GM18870 (cell line): ENCODE results near the gene ATP5PO.

Experiments used
- ATAC-seq: cut with Tn5 transposase; IDR thresholded peaks from one replicate; pipeline ENCODE4 v1.9.1; 2021; ENCODE audit warnings: moderate library complexity; ENCODE audit not compliant: unreplicated experiment

Gene ATP5PO, protein sequence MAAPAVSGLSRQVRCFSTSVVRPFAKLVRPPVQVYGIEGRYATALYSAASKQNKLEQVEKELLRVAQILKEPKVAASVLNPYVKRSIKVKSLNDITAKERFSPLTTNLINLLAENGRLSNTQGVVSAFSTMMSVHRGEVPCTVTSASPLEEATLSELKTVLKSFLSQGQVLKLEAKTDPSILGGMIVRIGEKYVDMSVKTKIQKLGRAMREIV

DNA sequence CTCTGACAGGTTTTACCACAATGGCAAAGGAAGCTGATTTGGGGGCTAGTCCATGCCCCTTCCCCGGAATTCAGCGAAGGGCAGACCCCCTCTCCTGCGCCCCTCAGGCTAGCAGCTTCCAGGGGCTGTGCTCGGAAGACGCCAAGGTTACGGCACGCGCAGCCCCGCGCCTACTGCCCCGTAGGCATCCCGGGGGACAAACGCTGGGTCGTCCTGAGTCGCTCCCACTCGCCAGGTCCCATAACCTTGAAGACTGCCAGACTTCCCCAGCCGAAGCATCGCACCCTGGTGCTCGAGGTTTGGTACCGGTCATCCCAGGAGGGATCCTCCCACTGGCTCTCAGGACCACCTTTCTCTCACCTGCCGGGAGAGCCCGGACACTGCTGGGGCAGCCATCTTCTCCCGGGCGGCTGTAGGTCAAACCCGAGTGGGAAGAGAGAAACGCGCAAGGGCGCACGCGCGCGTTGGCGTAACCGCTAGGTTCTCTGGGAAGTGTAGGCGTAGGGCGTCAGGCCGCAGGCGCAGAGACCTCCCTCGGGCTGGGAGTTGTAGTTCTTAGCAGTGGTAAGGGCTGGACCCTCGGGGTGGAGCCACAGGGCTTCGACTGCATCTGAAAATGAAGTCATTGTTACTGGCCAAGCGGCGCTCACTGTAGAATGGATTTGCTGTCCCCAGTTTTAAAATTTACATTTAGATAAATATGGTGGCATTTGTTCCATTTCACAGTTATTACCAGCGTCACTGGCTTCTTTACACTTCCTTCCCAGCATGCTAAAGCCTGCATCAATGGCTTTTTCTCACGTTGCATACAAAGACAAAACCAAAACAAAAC lies at the start of gene ATP5PO:
TSS of gene ATP5PO (minus strand) at position 437 of the 832 bp plus-strand sequence. CDS start at position 396, 41 bp downstream.
- ATAC-seq: peak; percentile 96

DNA sequence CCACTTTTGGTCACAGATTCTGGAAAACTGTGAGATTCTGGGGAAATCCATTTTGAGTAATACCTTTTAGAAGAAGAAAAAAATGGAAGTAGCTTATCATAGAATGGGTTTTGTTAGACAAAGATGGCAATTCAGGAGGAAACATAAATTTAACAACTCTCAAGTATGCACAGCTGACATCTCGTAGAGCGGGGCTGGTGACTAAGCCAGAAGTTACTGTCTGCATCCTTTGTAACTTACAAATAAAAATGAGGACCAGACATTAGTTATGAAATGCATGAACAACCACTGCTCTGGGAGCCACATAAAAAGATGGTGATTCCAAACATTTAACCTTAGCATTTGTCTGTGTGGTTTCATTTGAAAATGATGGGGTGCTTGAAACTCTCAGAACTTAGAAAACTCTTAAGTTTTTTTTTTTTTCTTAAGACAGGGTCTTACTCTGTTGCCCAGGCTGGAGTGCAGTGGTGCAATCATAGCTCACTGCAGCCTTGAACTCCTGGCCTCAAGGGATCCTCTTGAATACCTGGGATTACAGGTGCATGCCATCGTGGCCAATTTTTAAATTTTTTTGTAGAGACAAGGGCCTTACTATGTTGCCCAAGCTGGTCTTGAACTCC lies 49.2 kb upstream of the ATP5PO start:
- ATAC-seq: no peak

- no peak for ATAC-seq
These were observed 48.4 kb upstream of the ATP5PO start for GRCh38 chr21:33963848-33964555.

DNA sequence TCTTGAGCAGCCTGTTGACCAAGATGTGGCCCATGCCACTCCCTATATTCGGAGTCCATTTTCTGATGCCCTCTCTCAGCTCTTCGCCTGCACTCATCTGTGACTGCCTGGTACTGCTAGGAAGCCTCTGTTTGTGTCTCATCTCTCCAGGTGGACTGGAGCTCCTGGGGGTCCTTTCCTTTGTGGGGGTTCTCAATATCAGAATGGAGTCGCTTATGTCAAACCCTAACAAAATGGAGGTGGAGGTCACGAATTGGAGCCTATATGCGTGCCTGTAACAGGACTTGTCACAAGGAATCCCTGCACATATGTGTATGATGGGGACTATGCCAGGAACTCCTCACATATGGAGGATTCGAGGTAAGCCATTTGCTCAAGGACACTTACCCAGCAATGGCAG lies 46.7 kb upstream of the ATP5PO start:
- no peak for ATAC-seq

- ATAC-seq: no peak
These were observed 45.5 kb upstream of the ATP5PO start for GRCh38 chr21:33961061-33961460.

DNA sequence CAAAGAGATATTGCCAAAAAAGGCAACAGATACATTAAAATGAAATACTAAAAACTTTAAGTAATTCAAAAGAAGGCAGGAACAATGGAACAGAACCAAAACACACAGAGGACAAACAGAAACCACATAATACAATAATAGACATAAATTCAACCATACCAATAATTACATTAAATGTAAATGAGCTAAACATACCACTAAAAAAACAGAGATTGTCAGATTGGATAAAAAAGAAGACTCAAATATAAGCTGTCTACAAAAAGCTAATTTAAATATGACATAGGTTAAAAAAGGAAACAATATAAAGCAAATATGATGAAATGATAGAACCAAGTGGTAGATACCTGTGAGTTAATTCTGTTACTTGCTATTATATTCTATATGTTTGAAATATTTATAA lies 44.1 kb upstream of the ATP5PO start:
- no peak for ATAC-seq

DNA sequence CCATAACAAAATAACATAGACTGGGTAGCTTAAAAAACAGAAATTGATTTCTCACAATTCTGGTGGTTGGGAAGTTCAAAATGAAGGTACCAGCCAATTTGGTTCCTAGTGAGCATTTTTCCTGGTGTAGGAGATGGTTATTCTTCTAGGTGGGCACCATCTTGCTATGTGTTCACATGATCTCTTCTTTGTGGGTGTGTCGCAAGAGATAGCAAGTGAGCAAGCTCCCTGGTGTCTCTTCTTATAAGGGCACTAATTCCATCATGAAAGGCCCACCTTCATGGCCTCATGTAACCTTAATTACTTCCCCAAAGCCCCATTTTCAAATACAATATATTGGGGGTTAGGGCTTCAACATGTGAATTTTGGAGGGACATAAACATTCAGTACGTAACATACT lies 38.8 kb upstream of the ATP5PO start:
- no peak for ATAC-seq

DNA sequence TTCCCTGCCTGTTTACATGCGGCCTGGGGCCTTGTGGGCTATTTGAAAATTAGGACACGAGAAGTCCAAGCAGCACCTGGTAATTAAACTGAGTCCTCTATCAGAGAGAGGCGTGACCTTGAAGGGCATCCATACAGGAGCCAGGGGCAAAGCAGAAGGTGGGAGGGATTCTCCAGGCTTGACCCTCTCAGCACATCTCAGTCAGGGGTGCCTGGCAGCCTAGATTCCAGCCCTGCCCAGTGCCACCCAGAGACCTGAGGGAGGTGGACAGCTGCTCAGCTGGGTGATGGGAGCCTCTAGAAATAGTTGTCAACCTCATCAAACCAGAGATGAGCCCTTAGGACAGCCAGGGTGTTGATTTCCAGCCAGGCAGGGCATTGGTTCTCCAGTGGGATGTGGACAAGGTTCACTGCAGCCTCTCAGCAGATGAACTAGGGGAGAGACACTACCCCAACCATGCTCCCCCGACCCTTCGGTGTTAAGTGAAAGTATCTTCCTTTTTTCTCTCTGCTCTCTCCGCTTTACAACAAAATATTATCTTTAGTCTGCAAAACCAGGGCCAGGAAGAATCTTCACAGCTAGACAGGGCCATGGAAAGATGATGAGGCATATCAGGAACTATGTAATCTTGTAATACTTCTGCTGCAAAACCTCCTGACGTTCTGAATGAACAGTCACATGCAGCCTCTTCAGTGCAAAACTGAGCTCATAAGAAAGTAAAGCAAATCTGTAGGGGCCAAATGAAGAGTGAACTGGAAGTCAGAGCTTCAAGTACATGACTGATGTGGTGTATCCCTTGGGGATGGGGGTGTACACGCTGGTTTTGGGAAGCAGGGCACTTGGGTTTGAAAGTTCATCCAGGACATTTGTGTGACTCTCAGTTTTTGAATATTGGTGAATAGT lies 35.9 kb upstream of the ATP5PO start:
- no peak for ATAC-seq

GRCh38 chr21:33950431-33951079 lies 35.0 kb upstream of the ATP5PO start:
- ATAC-seq: no peak

GRCh38 chr21:33949516-33950430 lies 34.2 kb upstream of the ATP5PO start:
- peak; percentile 36 for ATAC-seq

DNA sequence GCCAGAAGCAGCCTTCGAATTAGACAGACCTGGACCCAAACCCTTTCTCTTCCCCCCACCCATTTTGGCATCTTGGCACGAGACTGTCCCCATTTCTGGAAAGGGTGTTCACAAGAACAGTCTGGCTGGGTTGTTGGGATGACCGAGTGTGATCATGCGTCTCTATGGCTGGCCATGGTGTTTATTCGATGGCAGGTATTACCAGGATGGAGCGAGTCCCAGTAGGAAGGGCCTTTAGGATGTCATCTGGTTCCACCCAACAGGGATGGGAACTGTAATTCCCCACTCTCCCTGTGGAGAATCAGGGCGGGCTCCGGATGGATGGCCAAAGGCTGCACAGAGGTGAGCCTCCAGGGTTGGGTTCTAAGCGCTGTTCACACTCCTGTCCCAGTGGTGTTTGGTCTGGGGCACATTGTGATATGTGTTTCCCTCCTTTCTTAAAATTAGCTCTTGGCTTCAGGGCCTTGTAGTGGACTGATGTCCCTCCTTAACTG lies 33.4 kb upstream of the ATP5PO start:
- no peak for ATAC-seq

GRCh38 chr21:33948096-33948950 lies 32.7 kb upstream of the ATP5PO start:
- ATAC-seq: peak; percentile 38

GRCh38 chr21:33947451-33948095 lies 32.0 kb upstream of the ATP5PO start:
- peak; percentile 62 for ATAC-seq

- no peak for ATAC-seq
These were observed 30.2 kb upstream of the ATP5PO start for GRCh38 chr21:33945652-33946270.

GRCh38 chr21:33944185-33944763 lies 28.7 kb upstream of the ATP5PO start:
- no peak for ATAC-seq

DNA sequence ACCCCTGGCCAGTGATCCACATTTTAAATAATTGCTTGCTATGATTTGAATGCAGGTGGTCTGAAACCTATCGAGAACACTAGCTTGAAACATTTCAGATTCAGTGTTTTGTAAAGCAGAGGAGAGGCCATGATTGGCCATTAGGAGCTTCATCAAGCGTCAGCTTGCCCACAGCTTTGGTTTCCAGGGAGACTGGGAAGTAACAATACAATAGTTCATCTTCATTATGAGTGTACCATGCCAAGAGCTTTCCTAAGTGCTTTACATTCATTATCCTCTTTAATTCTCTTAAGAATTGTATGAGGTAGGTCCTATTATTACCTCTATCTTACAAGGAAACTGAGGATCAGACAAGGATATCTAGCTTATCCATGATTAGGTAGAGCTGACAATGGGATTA lies 27.7 kb upstream of the ATP5PO start:
- ATAC-seq: no peak
